ENCODE data around the gene C16orf54. TPM values are rescaled to one million over a fixed set of nuclear protein-coding genes. Genes with fewer than 3 reads are reported as not detected.
"Not testable (repeated sequence)": the region's sequence is repeated elsewhere in the genome, so short reads cannot be mapped to it uniquely, and the experiment has no call there.

The C16orf54 gene, protein sequence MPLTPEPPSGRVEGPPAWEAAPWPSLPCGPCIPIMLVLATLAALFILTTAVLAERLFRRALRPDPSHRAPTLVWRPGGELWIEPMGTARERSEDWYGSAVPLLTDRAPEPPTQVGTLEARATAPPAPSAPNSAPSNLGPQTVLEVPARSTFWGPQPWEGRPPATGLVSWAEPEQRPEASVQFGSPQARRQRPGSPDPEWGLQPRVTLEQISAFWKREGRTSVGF
- not detected for polyA plus RNA-seq (2013, experiment 1 of 2)
- polyA plus RNA-seq (2013, experiment 2 of 2), result not detected

- peaks cover 3% of the 10 kb centered on the region; the same call in 1 of the 2 replicates for H3K36me3 ChIP-seq (ENCODE audit: insufficient read depth, low read length)
- no peak within 1 kb of the TSS for H3K4me3 ChIP-seq (ENCODE audit: low read length)
- no peak within 1 kb of the TSS for H3K27ac ChIP-seq (ENCODE audit: low read depth, low read length)
- H3K4me1 ChIP-seq (ENCODE audit: insufficient read depth, low read length), result no peaks in the 10 kb centered on the region
- no peaks in the 10 kb centered on the region for H3K27me3 ChIP-seq (ENCODE audit: insufficient read depth, low read length)
- WGBS, result 84% methylated on average over 12 of the region's 12 CpGs
- peaks cover 3% of the 10 kb centered on the region; the same call in 1 of the 2 replicates for H3K9me3 ChIP-seq (ENCODE audit: insufficient read depth, low read depth, low read length)
- no peak within 1 kb of the TSS; the same call in 1 of the 2 replicates for H3K9ac ChIP-seq (ENCODE audit: low read depth, low read length)
Measured at GRCh38 chr16:29745853-29746345, at the start of gene C16orf54. C16orf54 (minus strand) TSS chr16:29745990; CDS start chr16:29744951, 1,039 bp downstream.

- H3K9ac ChIP-seq (ENCODE audit: low read depth, low read length), result no peak overlapping the region
- no peaks in the 10 kb centered on the region for H3K27me3 ChIP-seq (ENCODE audit: insufficient read depth, low read length)
- H3K4me3 ChIP-seq (ENCODE audit: low read length), result no peak overlapping the region
- no peak overlapping the region for H3K27ac ChIP-seq (ENCODE audit: low read depth, low read length)
- H3K9me3 ChIP-seq (ENCODE audit: insufficient read depth, low read depth, low read length), result no peaks in the 10 kb centered on the region
- peaks cover 52% of the 10 kb centered on the region for H3K36me3 ChIP-seq (ENCODE audit: insufficient read depth, low read length)
- H3K4me1 ChIP-seq (ENCODE audit: insufficient read depth, low read length), result peaks cover 14% of the 10 kb centered on the region; the same call in 1 of the 2 replicates
- WGBS, result 94% methylated on average over 3 of the region's 3 CpGs
Measured at GRCh38 chr16:29794231-29794710, 48.5 kb upstream of the C16orf54 start.

- not testable (repeated sequence) for H3K4me3 ChIP-seq (ENCODE audit: low read length)
- WGBS, result 94% methylated on average over 18 of the region's 18 CpGs
Measured at GRCh38 chr16:29793153-29793552, 47.4 kb upstream of the C16orf54 start.

GRCh38 chr16:29791845-29792807 lies 46.3 kb upstream of the C16orf54 start:
- 87% methylated on average over 8 of the region's 9 CpGs for WGBS
- H3K4me1 ChIP-seq (ENCODE audit: insufficient read depth, low read length), result peaks cover 14% of the 10 kb centered on the region; the same call in 1 of the 2 replicates
- H3K27me3 ChIP-seq (ENCODE audit: insufficient read depth, low read length), result no peaks in the 10 kb centered on the region
- H3K36me3 ChIP-seq (ENCODE audit: insufficient read depth, low read length), result peaks cover 30% of the 10 kb centered on the region
- H3K27ac ChIP-seq (ENCODE audit: low read depth, low read length), result no peak overlapping the region
- no peaks in the 10 kb centered on the region for H3K9me3 ChIP-seq (ENCODE audit: insufficient read depth, low read depth, low read length)
- peak overlapping the region; percentile 93; the same call in 1 of the 2 replicates for H3K9ac ChIP-seq (ENCODE audit: low read depth, low read length)
- peak overlapping the region; percentile 90 for H3K4me3 ChIP-seq (ENCODE audit: low read length)

More at GRCh38 chr16:29793153-29793552, 47.4 kb upstream of the C16orf54 start:
- not testable (repeated sequence) for H3K27ac ChIP-seq (ENCODE audit: low read depth, low read length); H3K27me3 ChIP-seq (ENCODE audit: insufficient read depth, low read length); H3K9ac ChIP-seq (ENCODE audit: low read depth, low read length); H3K9me3 ChIP-seq (ENCODE audit: insufficient read depth, low read depth, low read length)
- Histone ChIP-seq H3K4me1 (ENCODE audit: insufficient read depth, low read length) (peaks cover 14% of the 10 kb centered on the region; the same call in 1 of the 2 replicates), H3K36me3 (ENCODE audit: insufficient read depth, low read length) (peaks cover 40% of the 10 kb centered on the region)

DNA sequence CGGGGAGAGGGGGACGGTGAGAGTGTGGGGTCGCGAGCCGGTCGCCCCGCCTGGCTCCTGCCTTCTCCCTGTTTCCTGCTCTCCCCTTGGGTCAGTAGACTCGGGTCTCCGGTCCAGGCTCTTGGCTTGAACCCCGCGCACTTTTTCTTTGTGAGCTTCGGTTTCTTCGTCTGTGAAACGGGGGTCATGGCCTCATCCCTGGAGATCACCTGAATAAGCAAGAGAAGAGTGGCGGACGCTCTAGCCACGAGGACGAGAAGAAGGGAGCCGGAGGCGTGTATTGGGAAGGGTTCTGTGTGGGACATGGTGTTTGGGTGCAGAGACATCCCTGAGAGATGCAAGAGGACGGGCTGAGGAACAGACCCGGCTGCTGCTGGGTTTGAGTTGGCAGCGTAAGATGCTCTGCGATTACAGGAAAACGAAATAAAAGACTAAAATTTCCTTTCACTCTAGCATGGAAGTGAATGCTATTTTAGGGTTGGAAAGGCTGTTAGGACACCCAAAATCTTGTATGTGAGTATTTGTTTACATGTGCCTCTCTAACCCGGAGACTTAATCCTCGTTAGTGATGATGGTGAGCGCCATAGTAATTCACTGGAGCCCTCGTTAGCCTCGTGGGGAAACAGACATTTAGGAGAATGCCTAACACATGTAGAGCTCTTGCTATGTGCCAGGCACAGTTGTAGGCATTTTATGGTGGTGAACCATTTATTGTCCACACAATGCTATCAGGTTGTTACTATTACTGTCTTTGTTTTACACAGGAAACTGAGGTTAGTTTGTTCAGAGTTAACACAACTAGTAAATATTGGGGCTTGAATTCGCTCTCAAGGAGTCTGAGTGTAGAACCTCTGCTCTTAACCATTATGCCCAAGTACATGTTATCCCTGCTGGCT lies 45.4 kb upstream of the C16orf54 start:
- peak overlapping the region; percentile 90 for H3K4me3 ChIP-seq (ENCODE audit: low read length)
- H3K36me3 ChIP-seq (ENCODE audit: insufficient read depth, low read length), result peaks cover 21% of the 10 kb centered on the region
- H3K27ac ChIP-seq (ENCODE audit: low read depth, low read length), result peak overlapping the region; percentile 75
- peak overlapping the region; percentile 93 for H3K9ac ChIP-seq (ENCODE audit: low read depth, low read length)
- no peaks in the 10 kb centered on the region for H3K27me3 ChIP-seq (ENCODE audit: insufficient read depth, low read length)
- H3K9me3 ChIP-seq (ENCODE audit: insufficient read depth, low read depth, low read length), result no peaks in the 10 kb centered on the region
- WGBS, result 3% methylated on average over 28 of the region's 31 CpGs
- peaks cover 14% of the 10 kb centered on the region; the same call in 1 of the 2 replicates for H3K4me1 ChIP-seq (ENCODE audit: insufficient read depth, low read length)

GRCh38 chr16:29790183-29790948 lies 44.6 kb upstream of the C16orf54 start, which contains the start of gene KIF22:
KIF22 (plus strand) TSS chr16:29790751; CDS start chr16:29790760, 9 bp downstream.
- peaks cover 18% of the 10 kb centered on the region for H3K36me3 ChIP-seq (ENCODE audit: insufficient read depth, low read length)
- WGBS, result 2% methylated on average over 67 of the region's 67 CpGs
- peak within 1 kb of the TSS; percentile 75 for H3K27ac ChIP-seq (ENCODE audit: low read depth, low read length)
- peak within 1 kb of the TSS; percentile 93 for H3K9ac ChIP-seq (ENCODE audit: low read depth, low read length)
- H3K27me3 ChIP-seq (ENCODE audit: insufficient read depth, low read length), result peaks cover 3% of the 10 kb centered on the region; the same call in 1 of the 2 replicates
- H3K4me1 ChIP-seq (ENCODE audit: insufficient read depth, low read length), result peaks cover 14% of the 10 kb centered on the region; the same call in 1 of the 2 replicates
- H3K9me3 ChIP-seq (ENCODE audit: insufficient read depth, low read depth, low read length), result no peaks in the 10 kb centered on the region
- peak within 1 kb of the TSS; percentile 90 for H3K4me3 ChIP-seq (ENCODE audit: low read length)

- Histone ChIP-seq H3K27ac (ENCODE audit: low read depth, low read length) (peak overlapping the region; percentile 66), H3K36me3 (ENCODE audit: insufficient read depth, low read length) (peaks cover 12% of the 10 kb centered on the region; the same call in 1 of the 2 replicates), H3K4me1 (ENCODE audit: insufficient read depth, low read length) (peaks cover 14% of the 10 kb centered on the region; the same call in 1 of the 2 replicates), H3K9me3 (ENCODE audit: insufficient read depth, low read depth, low read length) (no peaks in the 10 kb centered on the region), H3K27me3 (ENCODE audit: insufficient read depth, low read length) (peaks cover 5% of the 10 kb centered on the region), H3K4me3 (ENCODE audit: low read length) (peak overlapping the region; percentile 90), H3K9ac (ENCODE audit: low read depth, low read length) (peak overlapping the region; percentile 79)
- 82% methylated on average over 20 of the region's 20 CpGs for WGBS
Measured at GRCh38 chr16:29789775-29790182, 44.0 kb upstream of the C16orf54 start.

- H3K27ac ChIP-seq (ENCODE audit: low read depth, low read length); H3K9me3 ChIP-seq (ENCODE audit: insufficient read depth, low read depth, low read length); H3K36me3 ChIP-seq (ENCODE audit: insufficient read depth, low read length); H3K27me3 ChIP-seq (ENCODE audit: insufficient read depth, low read length); H3K4me3 ChIP-seq (ENCODE audit: low read length); H3K9ac ChIP-seq (ENCODE audit: low read depth, low read length); H3K4me1 ChIP-seq (ENCODE audit: insufficient read depth, low read length): not testable (repeated sequence)
- WGBS, result 91% methylated on average over 4 of the region's 4 CpGs
Measured at GRCh38 chr16:29787155-29787554, 41.4 kb upstream of the C16orf54 start.

- H3K4me3 ChIP-seq (ENCODE audit: low read length), result peak overlapping the region; percentile 41
- 5% methylated on average over 38 of the region's 38 CpGs for WGBS
- peak overlapping the region; percentile 21; the same call in 1 of the 2 replicates for H3K9ac ChIP-seq (ENCODE audit: low read depth, low read length)
- no peaks in the 10 kb centered on the region for H3K9me3 ChIP-seq (ENCODE audit: insufficient read depth, low read depth, low read length)
- H3K27me3 ChIP-seq (ENCODE audit: insufficient read depth, low read length), result peaks cover 6% of the 10 kb centered on the region
- peaks cover 2% of the 10 kb centered on the region; the same call in 1 of the 2 replicates for H3K4me1 ChIP-seq (ENCODE audit: insufficient read depth, low read length)
- no peak overlapping the region for H3K27ac ChIP-seq (ENCODE audit: low read depth, low read length)
- H3K36me3 ChIP-seq (ENCODE audit: insufficient read depth, low read length), result no peaks in the 10 kb centered on the region
Measured at GRCh38 chr16:29784901-29785500, 39.2 kb upstream of the C16orf54 start.

All from HUES64 (cell line).